ENCODE results near the gene CEMIP. TPM values are rescaled to one million over a fixed set of nuclear protein-coding genes. Genes with fewer than 3 reads are reported as not detected.

CEMIP gene
- total and polyA plus RNA-seq, 2 of the 13 experiments (the other 11 are each of a cell fraction or from before 2014, with no cell fraction given): 4.3 to 28.5 TPM

GRCh38 chr15:80989518-80990478 is 210.6 kb downstream of the CEMIP start, which contains the start of gene MESD (continued):
- no peak for TF ChIP-seq SP2 (CRISPR knock-in tag; IDR thresholded peaks at IDR 0.05)
- 0 out of 2 replicates have a peak, but pooled peaks have one; percentile 18 for TF ChIP-seq FOSL1 (CRISPR knock-in tag; IDR thresholded peaks at IDR 0.05; ENCODE audit: borderline replicate concordance)
- TF ChIP-seq BRD4 (CRISPR knock-in tag; IDR thresholded peaks at IDR 0.05): peak; percentile 75
- peak; percentile 51 for TF ChIP-seq ETV5 (CRISPR knock-in tag; IDR thresholded peaks at IDR 0.05; ENCODE audit: borderline replicate concordance)
- no peak for TF ChIP-seq FOXK1 (CRISPR knock-in tag; IDR thresholded peaks at IDR 0.05; ENCODE audit: borderline replicate concordance, low read depth)
- 0 out of 2 replicates have a peak, but pooled peaks have one; percentile 46 for TF ChIP-seq SIN3B (IDR thresholded peaks at IDR 0.05; ENCODE audit: low read length)
- TF ChIP-seq SSRP1 (CRISPR knock-in tag; IDR thresholded peaks at IDR 0.05): no peak
- TF ChIP-seq ZNF484 (CRISPR knock-in tag; IDR thresholded peaks at IDR 0.05; ENCODE audit: borderline replicate concordance, low read depth): no peak; the same call in 1 of the 2 replicates
- TF ChIP-seq DMAP1 (CRISPR knock-in tag; IDR thresholded peaks at IDR 0.05): peak; percentile 88
- peak; percentile 69; the same call in 1 of the 2 replicates for TF ChIP-seq ELF1 (CRISPR knock-in tag; IDR thresholded peaks at IDR 0.05)
- TF ChIP-seq CSRNP2 (CRISPR knock-in tag; conservative IDR thresholded peaks at IDR 0.05; ENCODE audit: low read depth): no peak
- TF ChIP-seq ZNF12 (CRISPR knock-in tag; IDR thresholded peaks at IDR 0.05): 0 out of 2 replicates have a peak, but pooled peaks have one; percentile 9
- peak; percentile 77; the same call in 1 of the 2 replicates for TF ChIP-seq ZNF343 (CRISPR knock-in tag; IDR thresholded peaks at IDR 0.05)
- TF ChIP-seq ZNF563 (CRISPR knock-in tag; IDR thresholded peaks at IDR 0.05): no peak; the same call in 1 of the 2 replicates
- no peak for TF ChIP-seq ZNF510 (CRISPR knock-in tag; IDR thresholded peaks at IDR 0.05; ENCODE audit: low read depth)
- TF ChIP-seq ZNF687 (CRISPR knock-in tag; IDR thresholded peaks at IDR 0.05): peak; percentile 82
- no peak for TF ChIP-seq ZNF562 (CRISPR knock-in tag; IDR thresholded peaks at IDR 0.05; ENCODE audit: borderline replicate concordance)
- peak; percentile 51; the same call in 1 of the 2 replicates for TF ChIP-seq NR2C2 (CRISPR knock-in tag; IDR thresholded peaks at IDR 0.05; ENCODE audit: borderline replicate concordance)
- no peak for TF ChIP-seq TRIM22 (IDR thresholded peaks at IDR 0.05)
- no peak for TF ChIP-seq ZNF3 (CRISPR knock-in tag; IDR thresholded peaks at IDR 0.05)
- no peak for TF ChIP-seq XRCC5 (optimal IDR thresholded peaks at IDR 0.05; ENCODE audit: low read length)
- TF ChIP-seq ONECUT2 (CRISPR knock-in tag; IDR thresholded peaks at IDR 0.05): 0 out of 2 replicates have a peak, but pooled peaks have one; percentile 13
- TF ChIP-seq ZNF34 (CRISPR knock-in tag; IDR thresholded peaks at IDR 0.05; ENCODE audit: borderline replicate concordance): no peak
- no peak for TF ChIP-seq ZNF670 (CRISPR knock-in tag; IDR thresholded peaks at IDR 0.05; ENCODE audit: borderline replicate concordance)
